Measurements from ENCODE around the gene FCN3. TPM values are rescaled to one million over a fixed set of nuclear protein-coding genes. Genes with fewer than 3 reads are reported as not detected.

The FCN3 gene
- total RNA-seq, 3 donors from 2014 or later (not counting 1 experiment from before 2014, with no cell fraction given) = not detected

DNA sequence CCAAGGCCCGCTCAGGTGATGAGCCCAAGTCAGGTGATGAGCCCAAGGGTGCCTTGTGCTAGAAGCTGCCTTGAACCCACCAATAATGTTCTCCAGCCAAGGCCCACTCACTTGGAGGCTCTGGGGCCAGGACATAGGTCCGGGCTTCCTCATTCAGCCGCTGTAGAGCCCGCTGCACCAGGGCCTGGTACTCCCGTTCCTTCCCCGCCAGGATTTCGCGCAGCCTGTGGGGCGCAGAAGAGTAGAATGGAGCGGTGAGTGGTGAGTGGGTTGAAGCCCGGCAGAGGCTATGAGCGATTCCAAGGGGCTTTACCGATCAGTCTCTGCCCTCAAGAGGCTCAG lies 18.4 kb downstream of the FCN3 start:
- Histone ChIP-seq H3K27me3 (ENCODE audit: control insufficient read depth, insufficient read depth, low read length) (no peaks in the 10 kb centered on the region), H3K4me3 (ENCODE audit: low read length) (peak overlapping the region; percentile 4), H3K4me1 (ENCODE audit: control insufficient read depth, insufficient read depth, low read length) (peaks cover 50% of the 10 kb centered on the region), H3K27ac (ENCODE audit: low read length) (peak overlapping the region; percentile 74), H3K36me3 (ENCODE audit: control insufficient read depth, insufficient read depth, low read length) (peaks cover 10% of the 10 kb centered on the region), H3K9me3 (ENCODE audit: control insufficient read depth, insufficient read depth, low read length) (no peaks in the 10 kb centered on the region)
- H3K9me3 Mint-ChIP-seq = no peaks in the 10 kb centered on the region
- ATAC-seq = no peak
- no peak for TF ChIP-seq CTCF (IDR thresholded peaks at IDR 0.05)
- H3K4me3 Mint-ChIP-seq = peak overlapping the region; percentile 68
- H3K36me3 Mint-ChIP-seq = no peaks in the 10 kb centered on the region
- 83% methylated on average over 13 of the region's 13 CpGs for WGBS (ENCODE audit: insufficient coverage)
- H3K4me1 Mint-ChIP-seq = peaks cover 25 to 41% of the 10 kb centered on the region in 2 donors
- peak overlapping the region; percentile 78 to 84 for H3K27ac Mint-ChIP-seq
- intact Hi-C loops (cut with micrococcal nuclease) = loop anchor here (1.0 to 2.0 kb wide), 3 partner anchors 14 to 33 kb away; partner anchors contain the start of genes SYTL1 and TMEM222
- no peaks in the 10 kb centered on the region for H3K27me3 Mint-ChIP-seq (ENCODE audit: low read depth in 2 of 2)
- DNase-seq = no peak

- intact Hi-C loops (cut with micrococcal nuclease) = loop anchor here (1.0 to 2.0 kb wide), 3 partner anchors 13 to 33 kb away; partner anchors contain the start of genes SYTL1 and TMEM222
- Histone ChIP-seq H3K36me3 (ENCODE audit: control insufficient read depth, insufficient read depth, low read length) (peaks cover 15% of the 10 kb centered on the region), H3K4me1 (ENCODE audit: control insufficient read depth, insufficient read depth, low read length) (peaks cover 49% of the 10 kb centered on the region), H3K9me3 (ENCODE audit: control insufficient read depth, insufficient read depth, low read length) (no peaks in the 10 kb centered on the region), H3K27me3 (ENCODE audit: control insufficient read depth, insufficient read depth, low read length) (no peaks in the 10 kb centered on the region), H3K27ac (ENCODE audit: low read length) (peak overlapping the region; percentile 74), H3K4me3 (ENCODE audit: low read length) (no peak overlapping the region)
- WGBS (ENCODE audit: insufficient coverage) = 63% methylated on average over 5 of the region's 5 CpGs
- Mint-ChIP-seq H3K27me3 (ENCODE audit: low read depth in 2 of 2) (no peaks in the 10 kb centered on the region), H3K4me1 (peaks cover 25 to 38% of the 10 kb centered on the region in 2 donors), H3K27ac (peak overlapping the region; percentile 78 to 84), H3K4me3 (peak overlapping the region; percentile 47), H3K9me3 (no peaks in the 10 kb centered on the region), H3K36me3 (no peaks in the 10 kb centered on the region)
- ATAC-seq = no peak
- DNase-seq = no peak
- TF ChIP-seq CTCF (IDR thresholded peaks at IDR 0.05) = no peak
Measured at GRCh38 chr1:27355683-27356082, 18.9 kb downstream of the FCN3 start.

DNA sequence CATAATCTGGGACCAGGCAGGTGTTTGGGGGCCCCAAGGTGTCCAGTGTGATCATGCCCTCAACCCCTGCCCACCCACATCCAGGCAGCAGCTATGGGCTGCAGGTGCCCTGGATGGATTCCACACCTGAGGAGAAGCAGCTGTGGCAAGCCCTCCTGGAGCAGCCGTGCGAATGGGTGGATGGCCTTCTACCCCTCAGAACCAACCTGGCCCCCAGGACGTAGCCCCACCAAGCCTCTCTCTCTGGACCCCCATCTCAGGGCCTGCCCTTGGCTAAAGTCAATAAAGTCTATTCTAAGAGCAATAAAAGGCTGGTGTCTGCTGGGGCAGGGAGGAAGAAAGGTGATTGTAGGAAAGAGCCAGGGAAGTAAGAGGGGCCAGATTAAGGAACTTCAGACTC lies 21.0 kb downstream of the FCN3 start:
- Histone ChIP-seq H3K27ac (ENCODE audit: low read length) (no peak overlapping the region), H3K4me3 (ENCODE audit: low read length) (no peak overlapping the region), H3K4me1 (ENCODE audit: control insufficient read depth, insufficient read depth, low read length) (peaks cover 48% of the 10 kb centered on the region), H3K9me3 (ENCODE audit: control insufficient read depth, insufficient read depth, low read length) (no peaks in the 10 kb centered on the region), H3K27me3 (ENCODE audit: control insufficient read depth, insufficient read depth, low read length) (no peaks in the 10 kb centered on the region), H3K36me3 (ENCODE audit: control insufficient read depth, insufficient read depth, low read length) (peaks cover 23% of the 10 kb centered on the region)
- Mint-ChIP-seq H3K27ac (peak overlapping the region; percentile 60 to 67), H3K27me3 (ENCODE audit: low read depth in 2 of 2) (no peaks in the 10 kb centered on the region), H3K36me3 (no peaks in the 10 kb centered on the region), H3K4me1 (peaks cover 13 to 23% of the 10 kb centered on the region in 2 donors), H3K9me3 (no peaks in the 10 kb centered on the region), H3K4me3 (no peak overlapping the region)
- DNase-seq = no peak
- WGBS (ENCODE audit: insufficient coverage) = 91% methylated on average over 2 of the region's 3 CpGs
- intact Hi-C loops (cut with micrococcal nuclease) = no loop called here
- ATAC-seq = no peak
- no peak for TF ChIP-seq CTCF (IDR thresholded peaks at IDR 0.05)

DNA sequence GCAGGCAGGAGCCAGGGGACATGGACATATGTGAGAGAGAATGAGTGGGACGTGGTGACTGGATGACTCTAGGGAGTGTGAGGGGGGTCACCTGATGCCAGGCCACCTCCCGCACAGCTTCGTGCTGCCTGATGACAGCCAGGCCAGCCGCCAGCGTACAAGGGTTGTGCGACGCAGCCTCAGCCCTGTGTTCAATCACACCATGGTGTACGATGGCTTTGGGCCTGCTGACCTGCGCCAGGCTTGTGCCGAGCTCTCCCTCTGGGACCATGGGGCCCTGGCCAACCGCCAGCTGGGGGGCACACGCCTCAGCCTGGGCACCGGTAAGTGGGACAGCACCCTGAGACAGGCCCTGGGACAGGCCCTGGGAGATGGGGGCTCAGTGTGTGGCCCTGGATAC lies 21.5 kb downstream of the FCN3 start:
- H3K27me3 ChIP-seq (ENCODE audit: control insufficient read depth, insufficient read depth, low read length) = no peaks in the 10 kb centered on the region
- no peak for ATAC-seq
- no peak for DNase-seq
- peaks cover 46% of the 10 kb centered on the region for H3K4me1 ChIP-seq (ENCODE audit: control insufficient read depth, insufficient read depth, low read length)
- peaks cover 23% of the 10 kb centered on the region for H3K36me3 ChIP-seq (ENCODE audit: control insufficient read depth, insufficient read depth, low read length)
- intact Hi-C loops (cut with micrococcal nuclease) = no loop called here
- no peak overlapping the region for H3K27ac Mint-ChIP-seq
- no peaks in the 10 kb centered on the region for H3K36me3 Mint-ChIP-seq
- TF ChIP-seq CTCF (IDR thresholded peaks at IDR 0.05) = no peak
- no peak overlapping the region for H3K27ac ChIP-seq (ENCODE audit: low read length)
- H3K4me3 Mint-ChIP-seq = no peak overlapping the region
- H3K9me3 ChIP-seq (ENCODE audit: control insufficient read depth, insufficient read depth, low read length) = no peaks in the 10 kb centered on the region
- no peaks in the 10 kb centered on the region for H3K9me3 Mint-ChIP-seq
- H3K4me3 ChIP-seq (ENCODE audit: low read length) = no peak overlapping the region
- H3K27me3 Mint-ChIP-seq (ENCODE audit: low read depth in 2 of 2) = no peaks in the 10 kb centered on the region
- WGBS (ENCODE audit: insufficient coverage) = 97% methylated on average over 13 of the region's 13 CpGs
- H3K4me1 Mint-ChIP-seq = peaks cover 13 to 23% of the 10 kb centered on the region in 2 donors
